ENCODE data around the gene SLC1A7.

DNA sequence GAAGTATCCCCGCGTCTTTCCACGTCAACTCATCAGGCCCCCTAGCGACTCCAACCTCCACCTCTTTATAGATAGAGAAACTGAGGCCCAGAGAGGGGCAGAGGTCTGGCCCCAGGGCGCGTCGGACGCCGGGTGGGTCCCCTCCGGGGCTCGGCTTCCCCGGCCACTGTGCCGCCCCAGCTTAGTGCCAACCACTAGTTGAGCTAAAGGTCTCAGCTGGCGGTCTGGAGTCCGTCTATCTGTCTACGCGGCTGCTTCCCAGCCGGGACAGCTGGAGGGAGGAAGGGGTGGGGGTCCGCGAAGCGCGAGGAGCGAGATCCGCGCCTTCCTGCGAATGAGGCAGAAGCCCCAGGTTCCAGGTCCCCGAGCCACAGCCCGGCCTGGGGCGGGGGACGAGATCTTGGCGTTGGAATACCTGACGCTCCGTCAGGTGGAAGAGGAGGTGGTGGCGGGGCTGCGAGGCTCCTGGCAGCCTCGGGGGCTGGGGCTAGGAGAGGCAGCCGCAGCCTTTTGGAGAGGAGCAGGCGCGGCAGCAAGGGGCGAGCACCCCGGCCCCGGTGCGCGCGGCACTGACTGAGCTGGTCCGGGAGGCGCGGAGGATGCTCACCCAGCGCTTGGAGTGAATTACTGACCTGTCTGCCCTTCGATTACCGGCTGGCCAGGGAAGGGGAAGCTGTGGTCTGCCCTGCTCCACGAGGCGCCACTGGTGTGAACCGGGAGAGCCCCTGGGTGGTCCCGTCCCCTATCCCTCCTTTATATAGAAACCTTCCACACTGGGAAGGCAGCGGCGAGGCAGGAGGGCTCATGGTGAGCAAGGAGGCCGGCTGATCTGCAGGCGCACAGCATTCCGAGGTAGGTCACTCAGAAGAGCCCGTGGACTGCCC is 79.5 kb downstream of the SLC1A7 start:
- TF ChIP-seq, protein P1, sequence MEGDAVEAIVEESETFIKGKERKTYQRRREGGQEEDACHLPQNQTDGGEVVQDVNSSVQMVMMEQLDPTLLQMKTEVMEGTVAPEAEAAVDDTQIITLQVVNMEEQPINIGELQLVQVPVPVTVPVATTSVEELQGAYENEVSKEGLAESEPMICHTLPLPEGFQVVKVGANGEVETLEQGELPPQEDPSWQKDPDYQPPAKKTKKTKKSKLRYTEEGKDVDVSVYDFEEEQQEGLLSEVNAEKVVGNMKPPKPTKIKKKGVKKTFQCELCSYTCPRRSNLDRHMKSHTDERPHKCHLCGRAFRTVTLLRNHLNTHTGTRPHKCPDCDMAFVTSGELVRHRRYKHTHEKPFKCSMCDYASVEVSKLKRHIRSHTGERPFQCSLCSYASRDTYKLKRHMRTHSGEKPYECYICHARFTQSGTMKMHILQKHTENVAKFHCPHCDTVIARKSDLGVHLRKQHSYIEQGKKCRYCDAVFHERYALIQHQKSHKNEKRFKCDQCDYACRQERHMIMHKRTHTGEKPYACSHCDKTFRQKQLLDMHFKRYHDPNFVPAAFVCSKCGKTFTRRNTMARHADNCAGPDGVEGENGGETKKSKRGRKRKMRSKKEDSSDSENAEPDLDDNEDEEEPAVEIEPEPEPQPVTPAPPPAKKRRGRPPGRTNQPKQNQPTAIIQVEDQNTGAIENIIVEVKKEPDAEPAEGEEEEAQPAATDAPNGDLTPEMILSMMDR (IDR thresholded peaks at IDR 0.05): no peak
- TF ChIP-seq POLR2A (IDR thresholded peaks at IDR 0.05): no peak

All from Peyer's patch (tissue), 4 donors.